SK-N-SH (cell line): ENCODE data around the gene LMF1. TPM values are rescaled to one million over a fixed set of nuclear protein-coding genes. Genes with fewer than 3 reads are reported as not detected.

Source experiments
- CTCF ChIA-PET: fragments of 300-600, 350-600 bp; formaldehyde crosslinking; extraction: SDS; loops from one replicate; lab custom pipeline; 2021; lab: Yijun Ruan, JAX
- POLR2A ChIA-PET: fragments of 350-600 bp; sonication (Branson Sonifier 250); formaldehyde crosslinking; extraction: SDS; loops from one replicate; lab custom pipeline; 2020; ENCODE audit warnings: antibody characterized with exemption, inconsistent platforms; lab: Yijun Ruan, JAX
- DNase-seq: peaks from one replicate; pipeline ENCODE4 v3.0.0; 2012
- H2AFZ ChIP-seq: fragments of 200-600 bp; sonication (generic); 2 replicates; pipeline ENCODE4 v1.8.1; 2016; ENCODE audit warnings: antibody characterized with exemption, mild to moderate bottlenecking, low read depth
- H3F3A ChIP-seq: fragments of 200-600 bp; sonication (generic); replicated peaks from 2 replicates; pipeline ENCODE3; 2016; ENCODE audit warnings: antibody characterized with exemption, mild to moderate bottlenecking; ENCODE audit not compliant: insufficient read depth
- H3K27ac ChIP-seq, 2 experiments: fragments of 200-500 bp in 1 of 2; fragments of 200-600 bp in 1 of 2; sonication (Bioruptor generic) in 1 of 2; sonication (generic), shearing (Covaris generic) in 1 of 2; 2 replicates each; pipeline versions ENCODE4 v1.5.1 to v1.6.1; 2014 to 2016; ENCODE audit warnings: low read depth in 2 of 2, inconsistent platforms in 1 of 2, low read length in 1 of 2, mild to moderate bottlenecking in 1 of 2, mixed read lengths in 1 of 2
- H3K27me3 ChIP-seq: fragments of 200-600 bp; sonication (generic), shearing (Covaris generic); 2 replicates; pipeline ENCODE4 v1.6.1; 2016; ENCODE audit warnings: mixed run types; ENCODE audit not compliant: insufficient read depth
- H3K36me3 ChIP-seq, 2 experiments: fragments of 200-500 bp in 1 of 2; fragments of 200-600 bp in 1 of 2; sonication (Bioruptor generic) in 1 of 2; sonication (generic) in 1 of 2; replicated peaks in 1 of 2; 2 replicates each; pipeline versions ENCODE3 to v1.5.1; 2014 to 2016; ENCODE audit warnings: low read length in 1 of 2, mild to moderate bottlenecking in 1 of 2; ENCODE audit not compliant: insufficient read depth in 2 of 2, control insufficient read depth in 1 of 2
- H3K4me1 ChIP-seq, 2 experiments: fragments of 200-500 bp in 1 of 2; fragments of 200-600 bp in 1 of 2; sonication (Bioruptor generic) in 1 of 2; sonication (generic), shearing (Covaris generic) in 1 of 2; 2 replicates each; pipeline versions ENCODE4 v1.5.1 to v1.6.1; 2014 to 2016; ENCODE audit warnings: low read depth in 1 of 2, low read length in 1 of 2, mixed run types in 1 of 2; ENCODE audit not compliant: insufficient read depth in 2 of 2, control insufficient read depth in 1 of 2
- H3K4me2 ChIP-seq: fragments of 200-600 bp; sonication (generic), shearing (Covaris generic); 2 replicates; pipeline ENCODE4 v1.6.1; 2017; ENCODE audit warnings: mixed run types
- H3K4me3 ChIP-seq, 2 experiments: fragments of 200-500 bp in 1 of 2; fragments of 200-600 bp in 1 of 2; sonication (Bioruptor generic) in 1 of 2; sonication (generic), shearing (Covaris generic) in 1 of 2; 2 replicates each; pipeline versions ENCODE4 v1.5.1 to v1.8.1; 2014 to 2016; ENCODE audit warnings: low read depth in 2 of 2, inconsistent platforms in 1 of 2, low read length in 1 of 2, mild to moderate bottlenecking in 1 of 2, mixed read lengths in 1 of 2, moderate library complexity in 1 of 2
- H3K79me2 ChIP-seq: fragments of 200-600 bp; sonication (generic); 2 replicates; pipeline ENCODE4 v1.8.1; 2017; ENCODE audit warnings: mild to moderate bottlenecking; ENCODE audit not compliant: insufficient read depth
- H3K9ac ChIP-seq: fragments of 200-600 bp; sonication (generic); 2 replicates; pipeline ENCODE4 v1.6.1; 2017; ENCODE audit warnings: mixed run types
- H3K9me2 ChIP-seq: fragments of 200-600 bp; sonication (generic); 2 replicates; pipeline ENCODE4 v1.6.1; 2017; ENCODE audit warnings: mixed run types
- H3K9me3 ChIP-seq: fragments of 200-600 bp; sonication (generic); 2 replicates; pipeline ENCODE4 v1.6.1; 2017; ENCODE audit warnings: mixed run types, mild to moderate bottlenecking, moderate library complexity
- H4K20me1 ChIP-seq: fragments of 200-600 bp; sonication (generic); 2 replicates; pipeline ENCODE4 v1.6.1; 2017; ENCODE audit warnings: mild to moderate bottlenecking, mixed run types; ENCODE audit not compliant: insufficient read depth
- CHD2 ChIP-seq: fragments of 150-350 bp; IDR thresholded peaks from 2 replicates; pipeline ENCODE4 v1.6.1; 2018; ENCODE audit warnings: low read length; ENCODE audit not compliant: partially characterized antibody
- ELF1 ChIP-seq: IDR thresholded peaks from 2 replicates; pipeline ENCODE4 v1.4.0; 2012
- EZH2phosphoT487 ChIP-seq: fragments of 200-600 bp; sonication (generic); IDR thresholded peaks from 2 replicates; pipeline ENCODE4 v1.6.1; 2017; ENCODE audit warnings: low read depth, mixed run types, mild to moderate bottlenecking, antibody characterized with exemption, moderate library complexity, borderline replicate concordance
- FOSL2 ChIP-seq: IDR thresholded peaks from 2 replicates; pipeline ENCODE4 v1.4.0; 2012; ENCODE audit warnings: low read depth, mild to moderate bottlenecking, moderate library complexity, borderline replicate concordance
- FOXJ3 ChIP-seq: sonication (generic); formaldehyde crosslinking; IDR thresholded peaks from 2 replicates; pipeline ENCODE4 v1.5.1; 2020; ENCODE audit warnings: mild to moderate bottlenecking, missing genetic modification reagents
- GABPA ChIP-seq: IDR thresholded peaks from 2 replicates; pipeline ENCODE4 v1.4.0; 2012; ENCODE audit warnings: low read depth, mild to moderate bottlenecking
- GATA2 ChIP-seq: sonication (generic); formaldehyde crosslinking; IDR thresholded peaks from 2 replicates; pipeline ENCODE4 v1.5.0; 2020; ENCODE audit warnings: mild to moderate bottlenecking, missing genetic modification reagents
- IRF3 ChIP-seq: fragments of 150-350 bp; IDR thresholded peaks from 2 replicates; pipeline ENCODE4 v1.6.1; 2016; ENCODE audit warnings: mild to moderate bottlenecking, low read depth, low read length
- JUND ChIP-seq: IDR thresholded peaks from 2 replicates; pipeline ENCODE4 v1.4.0; 2012
- NFIC ChIP-seq: IDR thresholded peaks from 2 replicates; pipeline ENCODE4 v1.4.0; 2012; ENCODE audit warnings: borderline replicate concordance
- POLR2AphosphoS5 ChIP-seq: IDR thresholded peaks from 2 replicates; pipeline ENCODE4 v1.6.1; 2012; ENCODE audit warnings: low read depth, low read length
- RCOR1 ChIP-seq: fragments of 150-350 bp; IDR thresholded peaks from 2 replicates; pipeline ENCODE4 v1.6.1; 2017; ENCODE audit warnings: antibody characterized with exemption, low read length
- SIN3A ChIP-seq: IDR thresholded peaks from 2 replicates; pipeline ENCODE4 v1.6.1; 2012; ENCODE audit warnings: low read depth, mild to moderate bottlenecking, low read length, moderate library complexity, borderline replicate concordance
- SMC3 ChIP-seq: IDR thresholded peaks from 2 replicates; pipeline ENCODE4 v1.6.1; 2012; ENCODE audit warnings: low read depth, low read length, improper control_type of control experiment
- TAF1 ChIP-seq: IDR thresholded peaks from 2 replicates; pipeline ENCODE4 v1.6.1; 2012; ENCODE audit warnings: low read depth, mild to moderate bottlenecking, low read length, moderate library complexity, borderline replicate concordance
- TCF12 ChIP-seq: IDR thresholded peaks from 2 replicates; pipeline ENCODE4 v1.4.0; 2012
- USF2 ChIP-seq: fragments of 150-350 bp; IDR thresholded peaks from 2 replicates; pipeline ENCODE4 v1.6.1; 2017; ENCODE audit warnings: antibody characterized with exemption, low read length, low read depth, borderline replicate concordance
- YY1 ChIP-seq: IDR thresholded peaks from 2 replicates; pipeline ENCODE4 v1.4.0; 2012; ENCODE audit warnings: low read depth, mild to moderate bottlenecking
- WGBS: methylation state at CpG from one replicate; pipeline ENCODE4 v1.1.6; 2017; ENCODE audit warnings: low lambda C conversion rate; 5-methylcytosine and 5-hydroxymethylcytosine counted together
- polyA plus RNA-seq, 3 experiments: library from polyadenylated mRNA; depleted of rRNA; stranded (reverse); fragments of >200 nt; gene quantifications; 2 replicates each; pipeline ENCODE4 v1.2.3, GENCODE V29; 2012
- TF ChIP-seq, protein P1 (sequence below): fragments of 200-600 bp; sonication (generic); IDR thresholded peaks from 2 replicates; pipeline ENCODE4 v1.6.1; 2017; ENCODE audit warnings: antibody characterized with exemption, mild to moderate bottlenecking, moderate library complexity
- TF ChIP-seq, protein P2 (sequence below): IDR thresholded peaks from 2 replicates; pipeline ENCODE4 v1.4.0; 2012; ENCODE audit warnings: low read depth, borderline replicate concordance
- TF ChIP-seq, protein P3 (sequence below): IDR thresholded peaks from 2 replicates; pipeline ENCODE4 v1.4.0; 2012; ENCODE audit warnings: low read depth

Gene LMF1
- polyA plus RNA-seq, 1 of the 3 experiments (the other 2 are of a cell fraction): 5.7 TPM

GRCh38 chr16:1011316-1012082, 40.7 kb upstream of the LMF1 start:
- Histone ChIP-seq H3K4me2 (no peak overlapping the region), H3K9me2 (no peaks in the 10 kb centered on the region), H3K4me1 (no peaks in the 10 kb centered on the region), H3K9ac (no peak overlapping the region), H3K36me3 (no peaks in the 10 kb centered on the region), H2AFZ (no peak overlapping the region), H3K27me3 (peaks cover 65% of the 10 kb centered on the region), H4K20me1 (peaks cover 4% of the 10 kb centered on the region; the same call in 1 of the 2 replicates), H3F3A (no peaks in the 10 kb centered on the region), H3K79me2 (no peaks in the 10 kb centered on the region), H3K4me3 (no peak overlapping the region), H3K9me3 (no peaks in the 10 kb centered on the region), H3K27ac (no peak overlapping the region)
- WGBS: 56% methylated on average over 21 of the region's 37 CpGs
- ChIA-PET CTCF (no interaction called here), POLR2A (no interaction called here)
- no peak for DNase-seq
- TF ChIP-seq, protein P1, sequence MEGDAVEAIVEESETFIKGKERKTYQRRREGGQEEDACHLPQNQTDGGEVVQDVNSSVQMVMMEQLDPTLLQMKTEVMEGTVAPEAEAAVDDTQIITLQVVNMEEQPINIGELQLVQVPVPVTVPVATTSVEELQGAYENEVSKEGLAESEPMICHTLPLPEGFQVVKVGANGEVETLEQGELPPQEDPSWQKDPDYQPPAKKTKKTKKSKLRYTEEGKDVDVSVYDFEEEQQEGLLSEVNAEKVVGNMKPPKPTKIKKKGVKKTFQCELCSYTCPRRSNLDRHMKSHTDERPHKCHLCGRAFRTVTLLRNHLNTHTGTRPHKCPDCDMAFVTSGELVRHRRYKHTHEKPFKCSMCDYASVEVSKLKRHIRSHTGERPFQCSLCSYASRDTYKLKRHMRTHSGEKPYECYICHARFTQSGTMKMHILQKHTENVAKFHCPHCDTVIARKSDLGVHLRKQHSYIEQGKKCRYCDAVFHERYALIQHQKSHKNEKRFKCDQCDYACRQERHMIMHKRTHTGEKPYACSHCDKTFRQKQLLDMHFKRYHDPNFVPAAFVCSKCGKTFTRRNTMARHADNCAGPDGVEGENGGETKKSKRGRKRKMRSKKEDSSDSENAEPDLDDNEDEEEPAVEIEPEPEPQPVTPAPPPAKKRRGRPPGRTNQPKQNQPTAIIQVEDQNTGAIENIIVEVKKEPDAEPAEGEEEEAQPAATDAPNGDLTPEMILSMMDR: no peak
- TF ChIP-seq NFIC: no peak
- no peak for TF ChIP-seq GABPA
- no peak for TF ChIP-seq USF2
- no peak for TF ChIP-seq EZH2phosphoT487
- TF ChIP-seq GATA2 (CRISPR knock-in tag): no peak
- no peak for TF ChIP-seq ELF1

DNA sequence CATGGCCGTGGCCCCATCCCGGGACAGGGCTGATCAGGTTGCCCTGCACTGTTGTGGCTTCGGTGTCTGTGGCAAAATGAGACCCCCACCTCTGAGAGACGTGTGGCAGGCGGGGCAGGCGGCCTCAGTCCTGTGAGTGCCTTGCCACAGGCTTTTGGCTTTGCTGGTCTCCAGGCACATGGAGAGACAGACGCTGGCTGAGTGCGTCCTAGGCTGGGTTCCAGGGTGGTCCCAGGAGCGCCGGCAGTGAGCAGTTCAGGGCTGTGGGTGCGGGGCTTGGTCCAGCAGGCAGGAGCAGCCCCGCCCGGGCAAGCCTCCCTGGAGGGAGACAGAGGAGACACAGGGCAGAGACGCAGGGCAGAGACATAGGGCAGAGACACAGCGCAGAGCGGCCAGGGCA, 40.0 kb upstream of the LMF1 start:
- H3K4me3 ChIP-seq: no peak overlapping the region
- H3K9me3 ChIP-seq: no peaks in the 10 kb centered on the region
- no peaks in the 10 kb centered on the region for H3K36me3 ChIP-seq
- ChIA-PET POLR2A (no interaction called here), CTCF (no interaction called here)
- no peak overlapping the region for H3K9ac ChIP-seq
- H3K4me2 ChIP-seq: no peak overlapping the region
- H3F3A ChIP-seq: no peaks in the 10 kb centered on the region
- no peaks in the 10 kb centered on the region for H3K79me2 ChIP-seq
- WGBS: 32% methylated on average over 10 of the region's 16 CpGs
- peaks cover 72% of the 10 kb centered on the region for H3K27me3 ChIP-seq
- H3K4me1 ChIP-seq: no peaks in the 10 kb centered on the region
- no peak overlapping the region for H3K27ac ChIP-seq
- H2AFZ ChIP-seq: no peak overlapping the region
- H3K9me2 ChIP-seq: no peaks in the 10 kb centered on the region
- peaks cover 4% of the 10 kb centered on the region; the same call in 1 of the 2 replicates for H4K20me1 ChIP-seq
- DNase-seq: no peak
- TF ChIP-seq YY1 (no peak), TCF12 (no peak), FOXJ3 (CRISPR knock-in tag) (no peak), IRF3 (no peak), SMC3 (no peak), FOSL2 (no peak), JUND (no peak), POLR2AphosphoS5 (no peak), NFIC (no peak), CHD2 (no peak), RCOR1 (no peak), TAF1 (no peak), SIN3A (no peak)
- TF ChIP-seq, protein P2, sequence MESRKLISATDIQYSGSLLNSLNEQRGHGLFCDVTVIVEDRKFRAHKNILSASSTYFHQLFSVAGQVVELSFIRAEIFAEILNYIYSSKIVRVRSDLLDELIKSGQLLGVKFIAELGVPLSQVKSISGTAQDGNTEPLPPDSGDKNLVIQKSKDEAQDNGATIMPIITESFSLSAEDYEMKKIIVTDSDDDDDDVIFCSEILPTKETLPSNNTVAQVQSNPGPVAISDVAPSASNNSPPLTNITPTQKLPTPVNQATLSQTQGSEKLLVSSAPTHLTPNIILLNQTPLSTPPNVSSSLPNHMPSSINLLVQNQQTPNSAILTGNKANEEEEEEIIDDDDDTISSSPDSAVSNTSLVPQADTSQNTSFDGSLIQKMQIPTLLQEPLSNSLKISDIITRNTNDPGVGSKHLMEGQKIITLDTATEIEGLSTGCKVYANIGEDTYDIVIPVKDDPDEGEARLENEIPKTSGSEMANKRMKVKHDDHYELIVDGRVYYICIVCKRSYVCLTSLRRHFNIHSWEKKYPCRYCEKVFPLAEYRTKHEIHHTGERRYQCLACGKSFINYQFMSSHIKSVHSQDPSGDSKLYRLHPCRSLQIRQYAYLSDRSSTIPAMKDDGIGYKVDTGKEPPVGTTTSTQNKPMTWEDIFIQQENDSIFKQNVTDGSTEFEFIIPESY: no peak
- TF ChIP-seq, protein P3, sequence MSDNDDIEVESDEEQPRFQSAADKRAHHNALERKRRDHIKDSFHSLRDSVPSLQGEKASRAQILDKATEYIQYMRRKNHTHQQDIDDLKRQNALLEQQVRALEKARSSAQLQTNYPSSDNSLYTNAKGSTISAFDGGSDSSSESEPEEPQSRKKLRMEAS: no peak
